ENCODE results near the gene COG2.

The COG2 gene

DNA sequence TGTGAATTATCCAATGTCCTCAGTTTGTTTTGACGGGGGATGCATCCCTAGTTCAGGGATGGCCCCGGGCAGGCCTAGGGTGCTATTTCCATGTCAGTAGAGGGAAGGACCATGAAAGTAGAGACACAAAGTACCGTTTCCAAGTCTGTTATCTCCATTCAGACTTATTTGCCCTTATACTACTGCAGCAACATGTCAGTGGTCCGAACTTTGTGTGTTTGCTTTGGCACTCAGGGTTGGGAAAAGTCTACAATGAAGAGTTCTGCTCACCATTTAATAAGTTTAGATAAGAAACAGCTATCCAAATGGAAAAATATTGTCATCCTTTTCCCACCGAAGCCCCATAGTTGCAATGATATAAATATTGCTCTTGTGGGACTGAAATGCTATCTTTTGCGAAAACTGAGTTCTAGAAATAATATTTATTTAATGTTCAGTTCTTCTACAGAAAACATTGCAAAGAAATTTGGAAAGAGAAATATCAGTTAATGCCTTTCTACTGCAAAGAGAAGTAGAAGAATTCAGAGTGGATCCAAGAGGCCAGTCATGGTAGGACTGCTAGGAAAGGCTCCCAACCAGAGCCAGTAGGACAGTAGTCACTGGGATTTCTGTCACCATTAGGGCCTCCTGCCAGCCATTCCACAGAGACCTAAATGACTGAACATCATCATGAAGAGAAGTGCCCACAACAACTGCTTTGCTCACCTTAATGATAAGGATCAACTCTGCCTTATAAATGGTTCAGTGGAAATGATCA lies 83.2 kb downstream of the COG2 start:
- DNase-seq, result no peak

DNA sequence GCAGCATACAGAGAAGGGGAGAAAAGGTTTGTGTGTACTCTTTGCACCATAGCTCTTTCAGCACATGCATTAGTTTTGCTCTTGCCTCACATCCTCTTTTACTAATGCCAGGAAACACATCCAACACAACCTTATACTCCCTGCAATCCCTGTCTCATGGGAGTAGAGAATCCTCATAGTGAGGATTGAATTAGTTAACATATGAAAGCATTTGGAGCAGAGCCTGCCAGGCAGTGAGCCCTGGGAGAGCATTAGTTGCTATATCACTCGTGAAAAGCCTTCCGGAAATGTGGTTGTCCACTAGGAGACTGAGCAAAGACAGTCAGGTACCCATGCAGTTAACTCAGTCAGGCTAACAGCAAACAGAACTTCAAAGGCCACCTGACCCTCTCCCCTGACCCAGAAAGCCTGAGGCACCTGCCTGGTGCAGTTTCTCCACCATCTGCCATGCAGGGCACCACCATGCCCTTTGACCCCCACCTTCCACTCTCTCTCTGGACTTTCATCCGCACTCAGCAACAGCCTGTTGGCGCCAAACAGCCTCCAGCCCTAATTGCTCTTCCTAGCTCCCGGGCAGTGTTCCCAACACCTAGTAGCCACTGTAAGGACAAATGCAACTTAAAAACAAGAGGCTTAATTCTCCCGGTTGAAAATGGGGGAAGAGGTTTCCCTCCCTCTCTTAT lies 86.6 kb downstream of the COG2 start:
- DNase-seq, result no peak

DNA sequence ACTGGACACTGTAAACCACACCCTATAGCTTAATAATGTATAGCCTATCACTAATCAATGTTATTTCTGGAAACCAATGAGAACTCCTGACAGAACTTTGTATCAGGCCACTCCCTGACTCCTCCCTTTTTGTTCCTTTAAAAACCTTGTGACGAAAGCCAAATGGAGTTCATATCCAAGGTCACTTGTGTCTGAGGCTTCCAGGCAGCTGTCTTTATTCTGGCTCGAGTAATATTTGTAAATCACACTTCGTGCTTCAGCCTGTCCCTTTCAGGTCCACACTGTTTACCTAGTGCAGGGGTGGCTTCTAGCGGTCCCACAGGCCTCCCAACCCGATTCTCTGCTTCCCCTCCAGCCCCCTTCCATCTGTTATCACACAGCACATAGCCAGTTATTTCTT lies 88.7 kb downstream of the COG2 start:
- DNase-seq, result no peak

DNA sequence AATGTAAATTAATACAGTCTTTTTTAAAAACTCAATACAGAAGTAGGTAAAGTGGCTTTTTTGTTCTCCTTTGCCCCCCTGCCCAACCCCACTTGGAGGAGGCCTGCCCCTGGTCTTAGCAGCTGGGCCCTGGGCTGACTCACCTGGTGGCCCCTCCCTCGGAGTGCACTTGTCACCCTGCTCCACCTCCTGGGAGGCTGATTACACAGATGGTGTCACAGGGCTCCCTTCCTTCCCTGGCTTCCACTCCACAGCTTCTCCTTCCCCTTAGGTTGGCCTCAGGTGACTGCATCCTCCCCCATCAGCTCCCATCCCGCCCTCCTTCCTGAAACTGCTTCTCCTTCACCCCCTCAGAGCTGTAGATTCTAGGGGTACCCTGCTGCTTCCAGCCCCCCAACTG lies 93.2 kb downstream of the COG2 start:
- DNase-seq, result no peak

DNA sequence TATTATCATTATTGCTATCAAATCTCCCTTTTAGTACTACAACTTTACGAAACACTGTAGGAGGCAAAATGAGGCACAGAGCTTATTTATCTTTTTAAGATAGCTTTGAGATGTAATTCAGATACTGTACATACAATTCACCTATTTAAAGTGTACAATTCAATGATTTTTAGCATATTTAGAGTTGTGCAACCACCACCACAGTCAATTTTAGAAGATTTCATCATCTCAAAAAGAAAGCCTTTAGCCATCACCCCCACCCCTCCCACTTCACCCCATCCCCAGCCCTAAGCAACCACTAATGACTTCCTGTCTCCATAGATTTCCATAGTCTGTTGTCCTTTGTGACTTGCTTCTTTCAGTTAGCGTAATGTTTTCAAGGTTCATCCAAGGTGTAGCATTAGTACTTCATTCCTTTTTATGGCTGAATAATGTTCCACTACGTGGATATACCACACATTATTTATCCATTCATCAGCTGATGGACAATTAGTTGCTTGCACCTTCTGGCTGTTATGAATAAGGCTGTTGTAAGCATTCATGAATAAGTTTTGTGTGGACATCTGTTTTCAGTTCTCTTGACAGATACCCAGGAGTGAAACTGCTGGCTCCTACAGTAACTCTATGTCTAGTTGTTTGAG lies 95.5 kb downstream of the COG2 start:
- DNase-seq, result no peak

DNA sequence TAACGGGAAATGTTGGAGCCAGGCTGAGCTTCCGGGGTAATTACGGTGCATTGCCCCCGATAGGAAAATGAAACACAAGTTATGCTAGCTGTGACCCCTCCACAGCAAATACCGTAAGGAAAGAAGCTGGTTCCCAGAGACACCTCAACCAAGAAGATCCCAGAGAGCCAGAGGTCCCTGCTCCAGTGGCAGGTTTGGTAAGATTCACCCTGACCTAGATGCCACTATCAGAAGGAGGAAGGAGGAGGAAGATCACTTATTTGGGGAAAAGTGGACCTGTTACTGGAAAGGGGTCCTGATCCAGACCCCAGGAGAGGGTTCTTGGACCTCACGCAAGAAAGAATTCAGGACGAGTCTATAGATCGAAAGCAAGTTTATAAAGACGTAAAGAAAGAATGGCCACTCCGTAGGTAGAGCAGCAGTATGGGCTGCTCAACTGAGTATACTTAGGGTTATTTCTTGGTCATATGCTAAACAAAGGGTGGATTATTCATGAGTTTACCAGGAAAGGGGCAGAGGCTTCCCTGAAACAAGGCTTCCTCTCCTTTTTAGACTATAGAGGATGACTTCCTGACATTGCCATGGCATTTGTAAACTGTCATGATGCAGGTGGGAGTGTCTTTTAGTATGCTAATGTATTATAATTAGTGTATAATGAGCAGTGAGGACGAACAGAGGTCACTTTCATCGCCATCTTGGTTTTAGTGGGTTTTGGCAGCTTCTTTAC lies 97.4 kb downstream of the COG2 start:
- DNase-seq, result no peak

All from CD4-positive, alpha-beta T cell treated with Interleukin-17A for 4 hours (primary cell).